Common myeloid progenitor, CD34-positive (primary cell): ENCODE results near the gene TJAP1.

ENCODE experiments used
- CTCF ChIA-PET: fragments of 350-600 bp; sonication (Branson Sonifier 250); formaldehyde crosslinking; loops from one replicate; lab custom pipeline; 2021; ENCODE audit warnings: antibody characterized with exemption; lab: Charles Lee
- POLR2A ChIA-PET: fragments of 350-600 bp; sonication (Branson Sonifier 250); formaldehyde crosslinking; loops from one replicate; lab custom pipeline; 2021; ENCODE audit warnings: antibody characterized with exemption; lab: Charles Lee
- DNase-seq, 3 donors: peaks; one replicate each; pipeline versions ENCODE4 v3.0.0 to v3.0.0-alpha.2; 2013
- H3K27ac ChIP-seq, 2 experiments: 1 replicate in 1 of 2; 2 replicates in 1 of 2; pipeline ENCODE4 v1.7.0; 2013; ENCODE audit warnings: inconsistent platforms in 2 of 2, low read length in 2 of 2, mild to moderate bottlenecking in 2 of 2, low read depth in 1 of 2, moderate library complexity in 1 of 2; ENCODE audit not compliant: severe bottlenecking in 2 of 2, insufficient read depth in 1 of 2, poor library complexity in 1 of 2
- H3K27me3 ChIP-seq, 5 experiments: replicated peaks in 2 of 5; 1 replicate in 3 of 5; 2 replicates in 2 of 5; pipeline versions ENCODE4 v1.6.1 to v1.7.0; 2013; ENCODE audit warnings: low read length in 4 of 5, mild to moderate bottlenecking in 2 of 5, moderate library complexity in 2 of 5, inconsistent platforms in 1 of 5; ENCODE audit not compliant: insufficient read depth in 5 of 5, control insufficient read depth in 4 of 5
- H3K36me3 ChIP-seq, 4 experiments: 1 replicate in 2 of 4; 2 replicates in 2 of 4; pipeline versions ENCODE4 v1.6.1 to v1.7.0; 2013; ENCODE audit warnings: low read length in 3 of 4, control low read depth in 1 of 4, mild to moderate bottlenecking in 1 of 4; ENCODE audit not compliant: control insufficient read depth in 4 of 4, insufficient read depth in 4 of 4
- H3K4me1 ChIP-seq, 4 experiments: 1 replicate in 3 of 4; 2 replicates in 1 of 4; pipeline versions ENCODE4 v1.6.1 to v1.7.1; 2013; ENCODE audit warnings: low read length in 3 of 4, mild to moderate bottlenecking in 3 of 4, control low read depth in 1 of 4, inconsistent platforms in 1 of 4, moderate library complexity in 1 of 4; ENCODE audit not compliant: control insufficient read depth in 4 of 4, insufficient read depth in 4 of 4; ENCODE audit errors: control extremely low read depth in 1 of 4
- H3K4me3 ChIP-seq, 7 experiments: 1 replicate in 4 of 7; 2 replicates in 3 of 7; pipeline versions ENCODE4 v1.5.1 to v1.7.0; 2013; ENCODE audit warnings: mild to moderate bottlenecking in 7 of 7, low read length in 6 of 7, moderate library complexity in 6 of 7, inconsistent platforms in 2 of 7, low read depth in 2 of 7, control low read depth in 1 of 7; ENCODE audit not compliant: insufficient read depth in 4 of 7, control insufficient read depth in 1 of 7; ENCODE audit errors: extremely low read depth in 1 of 7
- H3K9me3 ChIP-seq, 5 experiments: 1 replicate in 4 of 5; 2 replicates in 1 of 5; pipeline versions ENCODE4 v1.6.1 to v1.7.1; 2013; ENCODE audit warnings: low read length in 4 of 5, mild to moderate bottlenecking in 2 of 5, inconsistent platforms in 1 of 5, low read depth in 1 of 5, moderate library complexity in 1 of 5; ENCODE audit not compliant: control insufficient read depth in 4 of 5, insufficient read depth in 2 of 5; ENCODE audit errors: control extremely low read depth in 1 of 5
- WGBS: methylation state at CpG from one replicate; pipeline ENCODE4 v1.1.5; 2013; ENCODE audit not compliant: insufficient coverage; 5-methylcytosine and 5-hydroxymethylcytosine counted together

Gene TJAP1

GRCh38 chr6:43517505-43518357 lies 40.4 kb downstream of the TJAP1 start:
- Histone ChIP-seq H3K27ac (peak overlapping the region; percentile 95 to 97), H3K36me3 (peaks cover 27 to 64% (median 54%) of the 10 kb centered on the region in 4 experiments), H3K27me3 (no peaks in the 10 kb centered on the region), H3K4me3 (peak overlapping the region; percentile 92 to 100 (median 99)), H3K4me1 (peaks cover 16 to 30% (median 22%) of the 10 kb centered on the region in 4 experiments), H3K9me3 (no peaks in the 10 kb centered on the region)
- DNase-seq = peak in 1 of 3 donors; percentile 25
- ChIA-PET POLR2A (no interaction called here), CTCF (interaction anchor here (0.9 to 1.0 kb wide), 2 partner anchors 127 to 148 kb away, joined by 3 to 4 read pairs; no protein-coding TSS in a partner anchor)
- WGBS = 7% methylated on average over 10 of the region's 10 CpGs

- CTCF ChIA-PET = no interaction called here
- Histone ChIP-seq H3K4me1 (peaks cover 16 to 29% (median 22%) of the 10 kb centered on the region in 4 experiments), H3K27ac (no peak overlapping the region), H3K9me3 (no peaks in the 10 kb centered on the region), H3K27me3 (no peaks in the 10 kb centered on the region), H3K4me3 (no peak overlapping the region), H3K36me3 (peaks cover 18 to 64% (median 58%) of the 10 kb centered on the region in 4 experiments)
- 95% methylated on average over 8 of the region's 8 CpGs for WGBS
- POLR2A ChIA-PET = no interaction called here
- DNase-seq = no peak
Measured at GRCh38 chr6:43520097-43520496, 42.7 kb downstream of the TJAP1 start.

- POLR2A ChIA-PET = no interaction called here
- Histone ChIP-seq H3K4me3 (no peak overlapping the region), H3K27ac (no peak overlapping the region), H3K9me3 (no peaks in the 10 kb centered on the region), H3K36me3 (peaks cover 26 to 75% (median 69%) of the 10 kb centered on the region in 4 experiments), H3K4me1 (peaks cover 10 to 15% (median 12%) of the 10 kb centered on the region in 4 experiments), H3K27me3 (no peaks in the 10 kb centered on the region)
- DNase-seq = no peak
- 100% methylated on average over 2 of the region's 2 CpGs for WGBS
- CTCF ChIA-PET = interaction anchor here (0.7 to 1.6 kb wide), 2 partner anchors 9 to 63 kb away, joined by 3 to 4 read pairs; no protein-coding TSS in a partner anchor
Measured at GRCh38 chr6:43521836-43522235, 44.5 kb downstream of the TJAP1 start.

DNA sequence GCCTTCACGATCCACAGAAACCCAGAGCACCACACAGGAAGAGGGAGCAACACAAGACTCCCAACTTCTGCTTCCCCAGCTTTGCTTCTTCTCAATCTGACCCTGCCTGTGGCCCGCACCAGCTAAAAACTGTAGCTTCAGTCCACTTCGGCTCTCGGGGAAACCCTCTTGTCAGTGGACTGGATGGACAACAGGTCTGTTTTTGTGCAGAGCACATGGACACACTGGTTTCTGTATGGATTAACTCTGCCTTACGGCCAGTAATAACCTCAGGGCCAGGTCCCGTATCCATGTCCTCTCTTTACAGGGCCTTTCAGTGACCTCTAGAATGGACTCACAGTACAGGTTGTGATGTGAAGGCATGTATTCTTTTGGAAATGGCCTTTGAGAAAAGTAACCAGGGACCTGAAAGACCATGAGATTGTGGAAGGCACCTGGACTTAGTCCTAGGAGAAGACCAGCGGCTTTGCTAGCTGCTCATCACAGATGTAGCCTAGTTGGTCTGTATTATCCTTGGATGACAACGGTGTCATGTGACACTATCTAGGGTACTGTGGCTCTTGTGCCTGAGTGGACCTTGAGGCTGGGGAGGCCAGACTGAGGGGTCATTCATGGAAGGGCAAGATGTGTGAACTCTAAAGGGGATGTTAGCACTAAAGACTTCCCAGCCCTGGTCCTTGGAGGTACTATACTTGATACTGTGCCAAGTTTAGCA lies 45.3 kb downstream of the TJAP1 start:
- Histone ChIP-seq H3K27me3 (no peaks in the 10 kb centered on the region), H3K4me3 (no peak overlapping the region), H3K4me1 (peaks cover 8 to 11% (median 9%) of the 10 kb centered on the region in 4 experiments), H3K9me3 (no peaks in the 10 kb centered on the region), H3K27ac (no peak overlapping the region), H3K36me3 (peaks cover 27 to 83% (median 76%) of the 10 kb centered on the region in 4 experiments)
- no peak for DNase-seq
- POLR2A ChIA-PET = no interaction called here
- CTCF ChIA-PET = no interaction called here
- 90% methylated on average over 6 of the region's 8 CpGs for WGBS

- H3K9me3 ChIP-seq = no peaks in the 10 kb centered on the region
- no peak overlapping the region for H3K27ac ChIP-seq
- DNase-seq = no peak
- H3K27me3 ChIP-seq = no peaks in the 10 kb centered on the region
- 100% methylated on average over 2 of the region's 3 CpGs for WGBS
- ChIA-PET CTCF (no interaction called here), POLR2A (no interaction called here)
- peaks cover 2 to 6% (median 3%) of the 10 kb centered on the region in 4 experiments for H3K4me1 ChIP-seq
- no peak overlapping the region for H3K4me3 ChIP-seq
- H3K36me3 ChIP-seq = peaks cover 30 to 88% (median 82%) of the 10 kb centered on the region in 4 experiments
Measured at GRCh38 chr6:43523284-43523683, 45.9 kb downstream of the TJAP1 start.

- Histone ChIP-seq H3K36me3 (peaks cover 30 to 96% (median 87%) of the 10 kb centered on the region in 4 experiments), H3K27me3 (no peaks in the 10 kb centered on the region), H3K4me3 (no peak overlapping the region), H3K9me3 (no peaks in the 10 kb centered on the region), H3K4me1 (no peaks in the 10 kb centered on the region), H3K27ac (no peak overlapping the region)
- WGBS = 97% methylated on average over 9 of the region's 10 CpGs
- no peak for DNase-seq
- POLR2A ChIA-PET = no interaction called here
- CTCF ChIA-PET = interaction anchor here (1.1 kb wide), 1 partner anchor 20 kb away, joined by 3 read pairs; no protein-coding TSS in a partner anchor
Measured at GRCh38 chr6:43524483-43524961, 47.2 kb downstream of the TJAP1 start.
